Adipose tissue (tissue), 3 donors: ENCODE data around the gene RNF133. TPM values are rescaled to one million over a fixed set of nuclear protein-coding genes. Genes with fewer than 3 reads are reported as not detected.
"Not testable (repeated sequence)": the region's sequence is repeated elsewhere in the genome, so short reads cannot be mapped to it uniquely, and the experiment has no call there.

Source experiments
- H3K27ac ChIP-seq: one replicate; pipeline ENCODE4 v1.5.1; 2013; ENCODE audit warnings: low read depth, low read length
- WGBS, 3 donors: extraction: QIAGEN DNeasy Blood & Tissue Kit; methylation state at CpG; one replicate each; pipeline ENCODE4 v1.1.7; 2013; 5-methylcytosine and 5-hydroxymethylcytosine counted together
- polyA plus RNA-seq, 3 donors: library from polyadenylated mRNA; stranded (reverse); fragments of 200-250 nt; gene quantifications; one replicate each; pipeline ENCODE4 v1.2.3, GENCODE V29; 2013
- donor health status: healthy with polysubstance abuse.
- donor health status: Bipolar disorder and iron deficiency.
- donor health status: healthy.

RNF133 gene
- polyA plus RNA-seq, 3 donors = 0.10 TPM; not detected in 2

- no peak overlapping the region for H3K27ac ChIP-seq
- 84 to 99% (median 95%) methylated on average over 3 of the region's 3 CpGs for WGBS, 3 donors
Measured at GRCh38 chr7:122692769-122693309, 6.1 kb downstream of the RNF133 start.

GRCh38 chr7:122691569-122692235 lies 7.2 kb downstream of the RNF133 start:
- no peak overlapping the region for H3K27ac ChIP-seq
- 92 to 95% (median 93%) methylated on average over 14 of the region's 14 CpGs for whole genome bisulfite sequencing, 3 donors

GRCh38 chr7:122689346-122690109 lies 9.4 kb downstream of the RNF133 start:
- 91 to 94% (median 92%) methylated on average over 13 of the region's 13 CpGs for WGBS, 3 donors

GRCh38 chr7:122688400-122688998 lies 10.4 kb downstream of the RNF133 start:
- no peak overlapping the region for H3K27ac ChIP-seq
- WGBS, 3 donors = 70 to 77% (median 75%) methylated on average over 6 of the region's 6 CpGs

More at GRCh38 chr7:122689346-122690109, 9.4 kb downstream of the RNF133 start:
- no peak overlapping the region for H3K27ac ChIP-seq

GRCh38 chr7:122686360-122686878 lies 12.5 kb downstream of the RNF133 start:
- WGBS, 3 donors = 70 to 87% (median 74%) methylated on average over 10 of the region's 10 CpGs
- H3K27ac ChIP-seq = no peak overlapping the region

GRCh38 chr7:122684504-122684903 lies 14.4 kb downstream of the RNF133 start:
- H3K27ac ChIP-seq = no peak overlapping the region
- WGBS, 3 donors = 39 to 80% (median 69%) methylated on average over 2 of the region's 2 CpGs

- 74 to 89% (median 75%) methylated on average over 8 of the region's 8 CpGs for WGBS, 3 donors
- no peak overlapping the region for H3K27ac ChIP-seq
Measured at GRCh38 chr7:122682815-122683550, 15.9 kb downstream of the RNF133 start.

GRCh38 chr7:122681186-122681585 lies 17.7 kb downstream of the RNF133 start:
- 97 to 99% (median 98%) methylated on average over 16 of the region's 16 CpGs for WGBS, 3 donors
- not testable (repeated sequence) for H3K27ac ChIP-seq

GRCh38 chr7:122679813-122680212 lies 19.1 kb downstream of the RNF133 start:
- WGBS, 3 donors = 19 to 82% (median 65%) methylated on average over 1 of the region's 1 CpG

GRCh38 chr7:122679269-122679709 lies 19.6 kb downstream of the RNF133 start:
- 48 to 80% (median 76%) methylated on average over 9 of the region's 9 CpGs for WGBS, 3 donors
- H3K27ac ChIP-seq = not testable (repeated sequence)

More at GRCh38 chr7:122679813-122680212, 19.1 kb downstream of the RNF133 start:
- no peak overlapping the region for H3K27ac ChIP-seq

- no peak overlapping the region for H3K27ac ChIP-seq
- WGBS, 3 donors = 44 to 82% (median 63%) methylated on average over 1 of the region's 1 CpG
Measured at GRCh38 chr7:122677149-122677548, 21.8 kb downstream of the RNF133 start.

GRCh38 chr7:122676466-122676865 lies 22.5 kb downstream of the RNF133 start:
- WGBS, 3 donors = 61 to 83% (median 82%) methylated on average over 2 of the region's 2 CpGs

GRCh38 chr7:122675621-122676020 lies 23.3 kb downstream of the RNF133 start:
- H3K27ac ChIP-seq = no peak overlapping the region
- WGBS, 3 donors = 93 to 96% (median 94%) methylated on average over 7 of the region's 7 CpGs

More at GRCh38 chr7:122676466-122676865, 22.5 kb downstream of the RNF133 start:
- H3K27ac ChIP-seq = no peak overlapping the region

GRCh38 chr7:122675011-122675410 lies 23.9 kb downstream of the RNF133 start:
- WGBS, 3 donors = 57 to 67% (median 57%) methylated on average over 7 of the region's 7 CpGs
- no peak overlapping the region for H3K27ac ChIP-seq

- 19 to 42% (median 25%) methylated on average over 4 of the region's 4 CpGs for WGBS, 3 donors
- no peak overlapping the region for H3K27ac ChIP-seq
Measured at GRCh38 chr7:122674502-122674901, 24.4 kb downstream of the RNF133 start.

GRCh38 chr7:122673951-122674350 lies 25.0 kb downstream of the RNF133 start:
- 94 to 97% (median 94%) methylated on average over 14 to 21 of the region's 21 CpGs for WGBS, 3 donors
- H3K27ac ChIP-seq = no peak overlapping the region

- WGBS, 3 donors = 63 to 97% (median 92%) methylated on average over 8 of the region's 8 CpGs
Measured at GRCh38 chr7:122672536-122672935, 26.4 kb downstream of the RNF133 start.

GRCh38 chr7:122663733-122664132 lies 35.2 kb downstream of the RNF133 start:
- WGBS, 3 donors = 73 to 91% (median 74%) methylated on average over 2 of the region's 2 CpGs
- H3K27ac ChIP-seq = no peak overlapping the region

More at GRCh38 chr7:122672536-122672935, 26.4 kb downstream of the RNF133 start:
- no peak overlapping the region for H3K27ac ChIP-seq
